Esophagus squamous epithelium (tissue), 4 donors: ENCODE measurements around the gene CYB561D2.

Source experiments
- CTCF ChIP-seq, 6 experiments: fragments of 450-650 bp in 4 of 6; fragments of 200-600 bp in 2 of 6; sonication (generic) in 2 of 6; IDR thresholded peaks; one replicate each; pipeline ENCODE4 v1.5.1; 2016 to 2019; ENCODE audit warnings: antibody characterized with exemption in 6 of 6, mild to moderate bottlenecking in 4 of 6, moderate library complexity in 4 of 6
- POLR2A ChIP-seq, 4 donors: fragments of 450-650 bp; IDR thresholded peaks; one replicate each; pipeline ENCODE4 v1.6.1; 2017; ENCODE audit warnings: antibody characterized with exemption in 4 of 4, mild to moderate bottlenecking in 4 of 4, moderate library complexity in 3 of 4

DNA sequence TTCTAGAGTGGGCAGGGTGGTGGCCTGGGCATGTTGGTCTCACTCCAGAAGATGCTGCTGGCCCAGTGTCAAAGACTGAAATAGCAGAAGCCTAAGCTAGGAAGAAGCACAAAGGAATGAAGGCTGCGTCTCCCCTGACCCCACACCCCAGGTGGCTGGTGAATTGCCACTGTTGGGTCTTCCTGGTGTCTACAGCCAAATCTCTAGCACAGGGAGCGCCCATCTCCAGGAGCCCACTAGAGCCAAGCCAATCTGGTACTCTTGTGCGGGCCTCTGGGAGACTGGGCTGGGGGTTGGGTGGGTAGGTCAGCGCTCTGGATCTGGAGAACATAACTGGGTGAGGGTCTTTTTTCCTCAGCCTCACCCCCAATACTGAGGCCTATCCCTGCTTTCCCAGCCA lies 23.5 kb upstream of the CYB561D2 start:
- TF ChIP-seq POLR2A (IDR thresholded peaks at IDR 0.05) (no peak), CTCF (IDR thresholded peaks at IDR 0.05) (no peak)
